ENCODE results near the gene TXNDC5. TPM values are rescaled to one million over a fixed set of nuclear protein-coding genes. Genes with fewer than 3 reads are reported as not detected.

The TXNDC5 gene
- total RNA-seq, 1 experiment from 2014 or later: 162 TPM

GRCh38 chr6:7912024-7912423 lies 1.4 kb upstream of the TXNDC5 start:
- no TSS peak for BruUV-seq (replicated peaks)
- H3K9ac ChIP-seq (ENCODE audit: low read length): no peak overlapping the region
- no peak overlapping the region for H3K4me3 ChIP-seq (replicated peaks in 1 of 2; ENCODE audit: low read depth in 1 of 2, low read length in 2 of 2)
- peaks cover 2% of the 10 kb centered on the region; the same call in 1 of the 2 replicates for H4K20me1 ChIP-seq (ENCODE audit: insufficient read depth)
- peaks cover 0 to 5% of the 10 kb centered on the region in 2 experiments; a peak in 1 of 4 replicates for H3K36me3 ChIP-seq (ENCODE audit: control insufficient read depth in 1 of 2, insufficient read depth in 2 of 2, low read length in 2 of 2)
- ChIA-PET CTCF (no interaction called here), POLR2A (no interaction called here), RAD21 (ENCODE audit: low non-redundant PET in 1 of 2, low total read pairs in 2 of 2, uncharacterized antibody in 2 of 2, unreplicated experiment in 2 of 2) (no interaction called here)
- H3K9me3 ChIP-seq (ENCODE audit: control insufficient read depth in 1 of 2, insufficient read depth in 1 of 2, low read depth in 1 of 2, low read length in 2 of 2): no peaks in the 10 kb centered on the region
- TF ChIP-seq POLR2A (IDR thresholded peaks at IDR 0.05; ENCODE audit: borderline replicate concordance, extremely low read depth, insufficient read depth, insufficient read length): no peak
- TF ChIP-seq ZBTB33 (IDR thresholded peaks at IDR 0.05; ENCODE audit: extremely low read depth, insufficient replicate concordance, low read length): no peak
- no peak for TF ChIP-seq ZNF274 (IDR thresholded peaks at IDR 0.05; ENCODE audit: low read depth, low read length)
- TF ChIP-seq CTCF (IDR thresholded peaks at IDR 0.05 in 2 of 3, conservative IDR thresholded peaks at IDR 0.05 in 1 of 3; ENCODE audit: borderline replicate concordance in 1 of 3, insufficient read depth in 1 of 3, low read depth in 2 of 3, low read length in 2 of 3): no peak
- no peak for TF ChIP-seq CBX3 (IDR thresholded peaks at IDR 0.05; ENCODE audit: low read depth)
- TF ChIP-seq YY1 (IDR thresholded peaks at IDR 0.05; ENCODE audit: extremely low read depth, insufficient replicate concordance, low read depth, low read length): no peak
- TF ChIP-seq EZH2phosphoT487 (IDR thresholded peaks at IDR 0.05; ENCODE audit: borderline replicate concordance): no peak
- no peak for TF ChIP-seq TCF7L2 (IDR thresholded peaks at IDR 0.05; ENCODE audit: borderline replicate concordance, extremely low read depth, insufficient read depth, insufficient read length)
- H3K79me2 ChIP-seq (ENCODE audit: insufficient read depth, low read length): peaks cover 30% of the 10 kb centered on the region
- DNase-seq (ENCODE audit: low read depth, low spot score) (no peak), ATAC-seq (no peak)
- peaks cover 5 to 24% of the 10 kb centered on the region in 2 experiments for H3K4me1 ChIP-seq (ENCODE audit: control insufficient read depth in 1 of 2, insufficient read depth in 2 of 2, low read length in 2 of 2)
- H3K9me2 ChIP-seq (ENCODE audit: insufficient read depth): no peaks in the 10 kb centered on the region
- H3K4me2 ChIP-seq (ENCODE audit: low read length): no peak overlapping the region
- intact Hi-C loops (cut with micrococcal nuclease): loop anchor here (10.0 kb wide), 1 partner anchor 187 kb away; the partner anchor contains the start of gene BMP6
- H3K27me3 ChIP-seq (ENCODE audit: insufficient read depth, low read length): peaks cover 27% of the 10 kb centered on the region; the same call in 1 of the 2 replicates
- H3K27ac ChIP-seq (ENCODE audit: low read depth, low read length): no peak overlapping the region
- no peak overlapping the region for H2AFZ ChIP-seq (ENCODE audit: low read depth, low read length, poor library complexity, severe bottlenecking)
